ENCODE results near the gene SLC26A9.
A peak's percentile ranks its signal among the peaks of the same experiment; 100 is the strongest.

The SLC26A9 gene, protein sequence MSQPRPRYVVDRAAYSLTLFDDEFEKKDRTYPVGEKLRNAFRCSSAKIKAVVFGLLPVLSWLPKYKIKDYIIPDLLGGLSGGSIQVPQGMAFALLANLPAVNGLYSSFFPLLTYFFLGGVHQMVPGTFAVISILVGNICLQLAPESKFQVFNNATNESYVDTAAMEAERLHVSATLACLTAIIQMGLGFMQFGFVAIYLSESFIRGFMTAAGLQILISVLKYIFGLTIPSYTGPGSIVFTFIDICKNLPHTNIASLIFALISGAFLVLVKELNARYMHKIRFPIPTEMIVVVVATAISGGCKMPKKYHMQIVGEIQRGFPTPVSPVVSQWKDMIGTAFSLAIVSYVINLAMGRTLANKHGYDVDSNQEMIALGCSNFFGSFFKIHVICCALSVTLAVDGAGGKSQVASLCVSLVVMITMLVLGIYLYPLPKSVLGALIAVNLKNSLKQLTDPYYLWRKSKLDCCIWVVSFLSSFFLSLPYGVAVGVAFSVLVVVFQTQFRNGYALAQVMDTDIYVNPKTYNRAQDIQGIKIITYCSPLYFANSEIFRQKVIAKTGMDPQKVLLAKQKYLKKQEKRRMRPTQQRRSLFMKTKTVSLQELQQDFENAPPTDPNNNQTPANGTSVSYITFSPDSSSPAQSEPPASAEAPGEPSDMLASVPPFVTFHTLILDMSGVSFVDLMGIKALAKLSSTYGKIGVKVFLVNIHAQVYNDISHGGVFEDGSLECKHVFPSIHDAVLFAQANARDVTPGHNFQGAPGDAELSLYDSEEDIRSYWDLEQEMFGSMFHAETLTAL

GRCh38 chr1:205943245-205943644, at the start of gene SLC26A9:
SLC26A9 (minus strand) TSS chr1:205943456; CDS start chr1:205935820, 7,636 bp downstream.
- no peak for DNase-seq

GRCh38 chr1:205992218-205992882, 49.1 kb upstream of the SLC26A9 start:
- no peak for DNase-seq

- no peak for DNase-seq
Observed at GRCh38 chr1:205991237-205991636, 48.0 kb upstream of the SLC26A9 start.

DNA sequence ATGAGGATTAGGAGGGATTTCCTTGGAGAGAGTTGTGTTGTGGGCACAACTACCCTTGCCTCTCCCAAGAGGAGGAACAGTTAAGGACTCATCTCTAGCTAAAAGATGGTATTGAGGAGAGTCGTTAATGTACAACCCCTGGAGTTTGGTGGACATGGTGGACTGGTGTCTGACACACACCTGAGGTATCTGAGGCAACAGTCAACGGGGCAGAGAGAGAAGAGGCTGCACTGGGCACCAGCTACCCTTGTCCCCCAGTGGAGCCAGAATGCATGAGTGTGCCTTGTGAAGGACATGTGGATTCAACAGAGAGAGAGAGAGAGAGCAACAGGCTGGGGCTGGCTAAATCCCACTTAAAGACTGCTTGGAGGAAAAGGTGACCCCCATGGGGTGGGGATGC, 47.0 kb upstream of the SLC26A9 start:
- DNase-seq, result no peak

DNA sequence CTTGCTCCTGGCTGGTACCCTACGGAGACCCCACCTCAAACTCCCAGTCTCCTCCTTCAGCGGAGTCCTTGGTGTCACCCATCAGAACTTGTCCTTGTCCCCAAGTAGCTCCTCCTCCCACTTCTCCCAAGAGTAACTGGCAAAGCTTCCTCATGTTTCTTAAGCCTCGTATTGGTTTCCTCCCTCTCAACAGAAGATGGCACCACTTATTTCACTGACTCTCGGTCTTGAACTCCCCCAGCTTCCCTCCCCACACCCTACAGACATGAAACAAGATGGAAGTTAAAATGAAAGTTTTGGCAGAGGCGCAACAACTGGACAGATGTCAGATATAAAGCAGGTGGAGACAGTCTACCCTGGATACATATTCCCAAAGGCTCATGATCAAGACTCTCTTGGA, 46.5 kb upstream of the SLC26A9 start:
- no peak for DNase-seq

- no peak for DNase-seq
Observed at GRCh38 chr1:205988585-205988995, 45.3 kb upstream of the SLC26A9 start.

DNA sequence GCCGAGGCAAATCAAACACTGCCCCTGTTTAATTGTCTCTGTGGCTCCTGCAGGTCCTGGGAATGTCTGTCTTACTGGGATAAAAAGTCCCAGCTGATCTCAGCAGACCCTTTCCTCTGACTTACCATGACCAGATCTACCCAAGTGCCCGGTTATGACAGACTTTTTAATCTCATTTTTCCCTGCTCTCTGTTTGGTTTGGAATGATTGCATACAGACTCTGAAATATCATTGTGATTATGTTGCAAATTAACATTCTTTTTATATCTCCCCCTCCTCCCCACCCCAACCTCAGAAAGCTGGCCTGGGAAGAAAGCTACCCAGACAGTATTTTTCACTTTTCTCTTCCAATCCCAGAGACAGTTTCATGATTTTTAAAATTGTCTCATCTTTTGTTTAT, 43.6 kb upstream of the SLC26A9 start:
- no peak for DNase-seq

DNA sequence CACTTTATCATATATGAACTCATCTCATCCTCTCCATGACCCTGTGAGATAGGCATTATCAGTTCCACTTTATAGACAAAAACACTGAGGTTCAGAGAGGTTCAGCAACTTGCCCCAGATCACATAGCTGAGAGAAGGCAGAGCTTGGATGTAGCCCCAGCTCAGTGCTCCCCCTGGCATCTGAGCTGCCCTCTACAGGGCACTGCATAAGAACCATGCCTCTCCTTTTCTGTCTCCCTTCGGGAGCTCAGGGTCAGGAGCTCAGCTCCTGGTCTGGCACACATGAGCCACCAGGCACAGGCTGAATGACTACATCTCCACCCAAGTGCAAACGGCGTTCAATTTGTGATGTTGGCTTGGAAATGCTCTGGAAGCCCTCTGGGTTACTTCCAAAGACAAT, 43.0 kb upstream of the SLC26A9 start:
- no peak for DNase-seq

GRCh38 chr1:205985330-205986005, 42.2 kb upstream of the SLC26A9 start:
- DNase-seq, result no peak

- DNase-seq, result peak; percentile 6
Observed at GRCh38 chr1:205983925-205984725, 40.9 kb upstream of the SLC26A9 start.

DNA sequence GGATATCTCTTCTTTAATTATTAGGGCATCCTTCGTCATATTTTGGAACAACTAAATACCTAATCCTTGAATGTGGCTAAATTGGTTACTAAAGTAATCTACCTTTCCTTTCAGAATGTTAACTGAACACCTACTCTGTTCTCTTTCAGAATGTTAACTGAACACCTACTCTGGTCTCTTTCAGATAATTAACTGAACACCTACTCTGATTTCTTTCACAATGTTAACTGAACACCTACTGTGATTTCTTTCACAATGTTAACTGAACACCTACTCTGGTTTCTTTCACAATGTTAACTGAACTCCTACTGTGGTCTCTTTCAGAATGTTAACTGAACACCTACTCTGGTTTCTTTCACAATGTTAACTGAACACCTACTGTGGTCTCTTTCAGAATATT, 38.0 kb upstream of the SLC26A9 start:
- no peak for DNase-seq

- DNase-seq, result no peak
Observed at GRCh38 chr1:205980237-205980870, 37.1 kb upstream of the SLC26A9 start.

- DNase-seq, result no peak
Observed at GRCh38 chr1:205979301-205979700, 36.0 kb upstream of the SLC26A9 start.

DNA sequence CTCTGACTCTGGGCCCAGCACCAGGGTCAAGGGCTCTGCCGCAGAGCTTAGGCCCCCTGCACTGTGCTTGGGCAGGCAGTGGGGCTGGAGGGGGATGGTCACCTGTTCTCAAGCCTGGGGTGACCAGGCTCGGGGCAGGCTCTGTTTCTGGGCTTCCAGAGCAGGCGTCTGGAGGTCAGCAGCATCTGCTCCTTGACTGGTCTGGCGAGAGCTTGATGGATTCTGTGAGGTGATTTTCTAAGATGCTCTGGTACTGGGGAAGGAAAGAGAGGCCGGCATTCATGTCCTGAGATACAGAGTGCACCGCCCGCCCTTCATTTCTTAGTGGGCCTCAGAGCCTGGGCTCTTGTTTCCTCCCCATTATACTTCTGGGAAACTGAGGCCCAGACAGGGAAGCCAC, 35.4 kb upstream of the SLC26A9 start:
- DNase-seq, result no peak

GRCh38 chr1:205977402-205978014, 34.3 kb upstream of the SLC26A9 start:
- DNase-seq, result peak; percentile 76

DNA sequence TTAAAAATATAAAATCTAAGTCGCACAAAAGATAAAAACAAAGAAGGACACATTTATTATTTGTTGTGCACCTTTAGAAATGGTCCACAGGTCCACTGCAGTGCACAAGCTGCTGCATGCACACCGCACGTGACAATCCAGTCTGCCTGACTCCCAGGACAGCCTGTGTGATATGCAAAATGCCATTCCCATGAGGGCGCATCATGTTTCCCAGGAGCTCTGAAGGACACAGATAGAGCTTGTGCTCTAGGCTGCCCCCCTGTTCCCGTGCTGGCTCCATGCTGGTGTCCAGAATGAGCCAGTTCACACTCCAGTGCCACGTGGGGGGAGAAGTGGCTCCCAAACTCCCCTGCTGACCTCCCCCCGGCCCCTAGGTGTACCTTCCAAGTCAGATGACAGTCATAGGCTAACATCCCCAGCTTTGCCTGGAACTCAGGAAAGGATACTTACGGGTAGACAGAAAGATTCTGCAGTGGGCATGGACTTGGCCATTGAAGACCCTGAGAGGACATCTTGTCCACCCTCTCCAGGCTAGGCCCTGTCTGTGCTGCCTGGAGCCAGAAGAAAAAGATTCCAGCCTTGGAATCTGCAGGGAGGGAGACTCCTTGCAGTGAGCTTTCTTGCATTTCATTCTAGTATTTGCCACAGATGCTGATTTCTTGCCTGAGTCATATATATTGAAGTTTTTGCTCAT, 33.6 kb upstream of the SLC26A9 start:
- DNase-seq, result no peak

DNA sequence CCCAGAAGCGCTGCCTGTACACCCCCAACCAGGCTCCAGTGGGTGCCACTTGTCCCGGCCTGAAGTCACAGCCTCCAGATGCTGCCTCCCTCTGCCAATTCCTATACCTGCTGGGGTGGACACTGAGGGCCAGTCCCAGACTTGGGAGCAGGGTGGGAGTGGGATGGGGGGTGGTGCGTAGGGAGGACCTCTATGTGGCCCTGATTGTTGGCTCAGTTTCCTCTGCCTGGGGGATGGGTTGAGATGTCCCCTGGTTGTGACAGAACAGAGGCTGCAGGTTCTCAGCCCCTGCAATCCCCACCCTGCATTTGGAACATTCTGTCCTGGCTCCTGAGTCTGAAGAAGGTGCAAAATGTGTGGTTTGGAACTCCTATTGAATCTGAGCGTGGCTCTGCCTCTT, 32.8 kb upstream of the SLC26A9 start:
- no peak for DNase-seq

DNA sequence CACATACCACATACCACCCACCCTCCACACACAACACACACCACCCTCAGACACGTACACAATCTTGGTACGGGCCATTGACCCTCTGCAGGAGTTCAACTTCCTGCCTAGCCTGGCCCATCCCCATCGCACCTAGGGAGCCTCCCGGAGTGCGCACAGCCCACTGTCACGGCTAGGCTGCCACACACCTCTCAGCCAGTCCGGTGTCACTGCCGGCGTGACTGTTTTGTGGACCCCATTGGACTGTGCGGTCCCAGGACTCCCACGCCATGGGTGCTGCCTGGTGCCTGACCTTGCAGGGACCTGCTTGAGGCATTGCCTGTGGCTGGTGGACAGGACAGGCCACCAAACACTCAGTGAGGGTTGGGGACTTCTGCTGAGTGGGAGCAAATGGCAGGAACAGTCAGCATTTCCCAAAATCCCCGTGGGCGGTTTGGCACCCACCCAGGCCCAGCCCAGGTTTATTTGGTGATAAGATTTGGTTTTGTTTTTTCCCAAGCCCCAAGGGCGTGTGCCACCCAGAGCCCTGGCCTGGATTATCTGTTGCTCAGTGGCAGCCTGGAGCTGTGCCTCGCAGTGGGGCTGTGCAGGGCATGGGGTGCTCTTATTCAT, 32.2 kb upstream of the SLC26A9 start:
- DNase-seq, result no peak

GRCh38 chr1:205974712-205975111, 31.5 kb upstream of the SLC26A9 start:
- DNase-seq, result no peak

All from activated CD4-positive, alpha-beta T cell treated with anti-CD3 and anti-CD28 coated beads, Interleukin-2, amount 50 U/mL, for 1 hour (primary cell).